Adipose tissue (tissue), 3 donors: ENCODE results near the gene NELL1. TPM values are rescaled to one million over a fixed set of nuclear protein-coding genes. Genes with fewer than 3 reads are reported as not detected.

Source experiments
- H3K27ac ChIP-seq: one replicate; pipeline ENCODE4 v1.5.1; 2013; ENCODE audit warnings: low read depth, low read length
- WGBS, 3 donors: extraction: QIAGEN DNeasy Blood & Tissue Kit; methylation state at CpG; one replicate each; pipeline ENCODE4 v1.1.7; 2013; 5-methylcytosine and 5-hydroxymethylcytosine counted together
- polyA plus RNA-seq, 3 donors: library from polyadenylated mRNA; stranded (reverse); fragments of 200-250 nt; gene quantifications; one replicate each; pipeline ENCODE4 v1.2.3, GENCODE V29; 2013
- donor health status: healthy with polysubstance abuse.
- donor health status: Bipolar disorder and iron deficiency.
- donor health status: healthy.

Gene NELL1
- polyA plus RNA-seq, 3 donors, result 0.03 TPM; not detected in 1

GRCh38 chr11:21405422-21405821 is 736.0 kb downstream of the NELL1 start:
- WGBS, 3 donors, result 45 to 47% (median 45%) methylated on average over 1 of the region's 1 CpG
- H3K27ac ChIP-seq, result no peak overlapping the region

DNA sequence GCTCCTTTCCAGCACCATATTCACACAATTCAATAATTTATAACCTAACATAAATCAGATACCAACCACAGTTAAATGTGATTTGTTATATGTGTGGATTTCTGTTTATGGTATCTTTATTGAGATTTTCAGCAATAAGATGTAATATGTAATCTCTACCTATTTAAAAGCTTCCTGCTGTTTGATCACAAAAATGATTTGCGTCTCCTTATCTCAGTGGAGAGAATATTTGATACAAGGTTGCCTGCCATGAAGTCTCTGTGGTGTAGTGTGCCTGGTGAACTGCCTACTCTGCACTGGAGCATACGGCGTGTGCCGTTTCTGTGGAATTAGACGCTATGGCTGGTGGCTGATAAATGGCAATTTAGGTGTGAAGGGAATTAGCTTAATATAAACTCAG is 741.1 kb downstream of the NELL1 start:
- WGBS, 3 donors, result 72 to 83% (median 77%) methylated on average over 5 of the region's 5 CpGs

GRCh38 chr11:21411104-21411503 is 741.7 kb downstream of the NELL1 start:
- WGBS, 3 donors, result 0 to 27% (median 0%) methylated on average over 1 of the region's 1 CpG
- no peak overlapping the region for H3K27ac ChIP-seq

More for the DNA sequence above, 741.1 kb downstream of the NELL1 start:
- no peak overlapping the region for H3K27ac ChIP-seq

DNA sequence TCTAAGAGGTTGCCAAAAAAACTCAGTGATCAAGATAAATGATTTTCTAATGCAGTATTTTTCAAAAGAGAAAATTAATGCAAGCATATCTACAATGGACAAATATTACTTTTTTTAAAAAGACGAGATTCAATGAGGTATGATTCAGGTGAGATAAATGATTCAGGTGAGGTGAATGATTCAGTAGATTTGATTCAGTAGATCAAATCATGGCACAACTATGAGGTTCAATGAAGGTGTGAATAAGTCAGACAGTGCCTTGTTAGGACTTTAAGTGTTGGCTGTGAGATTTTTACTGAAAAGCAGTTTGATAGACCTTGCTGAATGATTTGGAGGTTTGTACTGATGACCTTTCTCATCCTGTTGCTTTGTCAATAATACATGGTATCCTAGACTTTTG is 742.2 kb downstream of the NELL1 start:
- 44 to 73% (median 67%) methylated on average over 1 of the region's 1 CpG for WGBS, 3 donors
- H3K27ac ChIP-seq, result no peak overlapping the region

DNA sequence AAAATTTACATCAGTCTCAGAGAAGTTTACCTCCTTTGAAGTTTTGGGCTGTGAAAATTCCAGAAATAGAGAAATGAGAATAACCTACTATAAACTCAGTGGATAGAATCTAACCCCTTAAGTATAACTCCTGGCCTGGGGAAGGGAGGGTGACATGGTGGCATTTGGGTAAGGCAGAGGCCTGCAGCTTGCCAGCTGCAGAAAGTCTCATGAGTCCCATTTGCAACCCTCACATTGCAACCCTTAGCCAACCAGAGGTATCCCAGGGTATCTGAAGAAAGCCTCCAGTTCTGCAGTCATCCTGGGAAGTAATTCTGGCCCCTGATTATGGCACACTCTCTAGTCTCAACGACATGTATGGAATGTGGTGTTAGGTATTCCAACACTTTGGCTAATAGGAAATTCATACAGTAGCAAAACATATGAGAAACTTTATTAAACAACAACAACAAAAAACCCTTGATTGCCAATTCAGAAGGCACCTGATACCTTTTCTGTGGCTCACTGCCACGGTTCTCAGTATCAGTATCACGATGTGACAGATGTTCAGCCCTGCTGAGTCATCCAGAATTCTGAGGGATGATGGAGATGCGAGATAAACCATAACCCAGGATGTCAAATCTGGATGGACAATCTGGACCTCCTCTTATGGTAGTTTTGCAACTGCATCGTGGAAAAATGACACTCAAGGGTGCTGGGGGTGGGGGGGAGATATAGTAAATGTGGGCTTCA is 743.4 kb downstream of the NELL1 start:
- WGBS, 3 donors, result 47 to 53% (median 52%) methylated on average over 5 of the region's 5 CpGs
- no peak overlapping the region for H3K27ac ChIP-seq

DNA sequence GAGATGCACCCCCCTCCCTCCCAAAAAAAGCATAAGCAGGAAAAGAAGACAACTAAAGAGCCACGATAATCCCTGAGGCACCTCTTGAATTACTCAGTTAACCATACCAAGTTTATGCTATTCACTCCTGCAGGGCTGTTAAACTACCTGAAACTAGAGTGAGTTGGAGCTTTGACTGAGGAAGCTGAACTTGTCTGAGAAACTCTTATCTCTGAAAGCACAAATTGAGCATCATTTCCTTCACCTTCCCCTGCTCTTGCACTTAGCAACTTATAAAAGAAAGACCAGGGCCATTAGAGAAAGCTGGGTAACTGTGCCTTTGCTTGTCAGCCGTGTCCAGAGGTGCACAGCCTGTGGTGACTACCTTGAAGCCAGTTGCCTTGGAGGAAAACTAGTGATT is 745.6 kb downstream of the NELL1 start:
- 31 to 47% (median 45%) methylated on average over 2 of the region's 2 CpGs for WGBS, 3 donors
- H3K27ac ChIP-seq, result no peak overlapping the region

DNA sequence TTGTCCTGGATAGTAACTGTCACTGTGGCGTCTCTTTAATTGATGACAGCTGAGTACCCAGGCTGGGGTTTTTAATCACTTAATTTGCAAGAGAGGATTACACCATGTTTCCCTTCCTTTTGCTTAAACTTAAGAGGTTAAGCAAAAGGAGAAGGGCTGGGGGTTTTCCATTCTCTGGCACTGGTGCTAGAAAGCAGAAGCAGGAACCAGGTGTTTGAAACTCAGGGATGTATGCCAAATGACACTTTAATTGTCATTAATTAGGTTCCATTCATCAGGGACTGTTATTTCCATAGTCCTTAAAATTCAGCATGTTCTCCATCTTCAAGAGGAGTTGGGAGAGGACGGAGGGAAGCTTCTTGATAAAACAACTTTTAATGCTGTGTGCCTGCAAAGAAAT is 746.2 kb downstream of the NELL1 start:
- 41 to 50% (median 48%) methylated on average over 2 of the region's 2 CpGs for WGBS, 3 donors

DNA sequence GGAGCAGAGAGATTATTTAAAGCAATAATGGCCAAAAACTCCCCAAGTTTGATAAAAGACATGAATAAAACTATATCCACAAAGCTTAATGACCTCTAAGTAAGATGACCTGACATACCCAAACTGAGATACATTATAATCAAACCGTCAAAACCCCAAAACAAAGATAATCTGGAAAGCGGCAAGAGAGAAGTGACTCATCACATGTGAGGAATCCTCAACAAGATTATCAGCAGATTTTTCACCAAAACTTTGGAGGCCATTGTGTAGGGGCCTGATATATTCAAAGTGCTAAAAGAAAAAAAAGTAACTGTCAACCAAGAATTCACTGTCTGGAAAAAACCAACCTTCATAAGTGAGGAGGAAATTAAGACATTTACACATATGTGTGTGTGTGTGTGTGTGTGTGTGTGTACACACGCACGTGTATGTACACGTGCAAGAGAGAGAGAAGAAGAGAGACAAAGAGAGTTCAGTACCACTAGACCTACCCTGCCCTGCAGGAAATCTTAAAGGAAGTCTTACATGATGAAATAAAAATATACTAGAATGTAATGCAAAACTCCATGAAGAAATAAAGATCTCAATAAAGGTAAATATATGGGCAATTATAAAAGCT is 752.4 kb downstream of the NELL1 start:
- 69 to 76% (median 73%) methylated on average over 5 of the region's 5 CpGs for WGBS, 3 donors
- H3K27ac ChIP-seq, result no peak overlapping the region

More for the DNA sequence above, 746.2 kb downstream of the NELL1 start:
- no peak overlapping the region for H3K27ac ChIP-seq

DNA sequence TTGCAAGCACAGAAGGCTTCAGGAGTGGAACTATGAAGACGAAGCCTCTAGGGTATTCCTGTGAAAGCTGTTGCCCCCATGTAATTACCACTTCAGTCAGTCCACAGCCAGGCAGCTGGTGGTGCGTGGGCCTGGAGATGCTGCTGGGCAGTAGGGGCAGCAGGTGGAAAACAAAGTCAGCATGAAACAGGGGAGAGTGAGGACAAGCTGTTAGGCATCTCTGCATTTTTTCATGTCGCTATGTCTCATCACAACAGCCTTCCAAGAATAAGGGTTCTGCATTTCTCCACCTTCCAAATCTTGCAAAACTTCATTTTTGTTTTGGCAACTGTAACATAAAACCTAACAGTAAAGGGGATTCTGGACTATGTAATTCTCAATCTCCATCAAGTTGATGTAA is 757.5 kb downstream of the NELL1 start:
- H3K27ac ChIP-seq, result no peak overlapping the region
- WGBS, 3 donors, result 73 to 81% (median 79%) methylated on average over 3 of the region's 3 CpGs

DNA sequence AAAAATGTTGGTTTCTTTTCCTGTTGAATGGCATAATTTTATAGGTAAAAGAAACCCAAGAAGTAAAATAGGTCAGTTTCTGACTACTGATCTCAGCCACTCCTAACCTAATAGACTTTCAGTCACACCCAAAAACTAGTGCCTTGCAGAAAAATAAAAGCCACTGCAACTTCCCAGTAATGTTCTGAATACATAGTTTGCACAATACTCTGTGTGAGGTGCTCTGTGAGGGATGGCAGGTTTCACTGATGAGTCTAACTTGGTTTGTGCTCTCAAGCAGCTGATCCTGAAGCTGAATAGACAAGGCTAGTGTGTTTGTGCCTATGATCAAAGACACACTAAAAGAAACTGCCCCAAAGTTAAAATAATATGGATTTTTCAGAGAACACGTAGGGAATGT is 758.3 kb downstream of the NELL1 start:
- no peak overlapping the region for H3K27ac ChIP-seq
- 32 to 74% (median 66%) methylated on average over 1 of the region's 1 CpG for WGBS, 3 donors

GRCh38 chr11:21428796-21429195 is 759.4 kb downstream of the NELL1 start:
- no peak overlapping the region for H3K27ac ChIP-seq
- 48 to 70% (median 66%) methylated on average over 1 of the region's 1 CpG for WGBS, 3 donors

GRCh38 chr11:21429401-21429800 is 760.0 kb downstream of the NELL1 start:
- H3K27ac ChIP-seq, result no peak overlapping the region

- WGBS, 3 donors, result 55 to 80% (median 77%) methylated on average over 3 of the region's 3 CpGs
- H3K27ac ChIP-seq, result no peak overlapping the region
These were observed 761.2 kb downstream of the NELL1 start for GRCh38 chr11:21430537-21430936.

- 52 to 81% (median 80%) methylated on average over 2 of the region's 2 CpGs for WGBS, 3 donors
- no peak overlapping the region for H3K27ac ChIP-seq
These were observed 777.7 kb downstream of the NELL1 start for GRCh38 chr11:21446939-21447590.

DNA sequence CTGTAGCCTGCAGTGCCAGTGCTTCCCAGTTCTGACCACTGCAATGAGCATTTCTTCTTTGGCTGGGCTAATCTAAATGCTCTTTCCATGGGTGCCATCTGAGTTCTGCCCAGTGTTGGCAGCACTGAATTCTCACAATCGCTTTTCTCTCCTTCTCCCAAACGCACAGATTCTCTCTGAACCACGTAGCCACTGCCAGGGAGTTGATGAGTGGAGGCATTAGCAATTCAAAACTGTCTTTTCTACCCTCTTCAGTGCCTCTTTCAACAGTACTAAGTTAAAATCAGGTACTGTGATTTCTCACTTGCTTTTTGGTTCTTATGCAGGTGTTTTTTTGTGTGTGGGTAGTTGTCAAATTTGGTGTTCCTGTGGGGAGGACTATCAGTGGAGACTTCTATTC is 778.5 kb downstream of the NELL1 start:
- WGBS, 3 donors, result 53 to 80% (median 72%) methylated on average over 3 of the region's 3 CpGs
- H3K27ac ChIP-seq, result no peak overlapping the region

DNA sequence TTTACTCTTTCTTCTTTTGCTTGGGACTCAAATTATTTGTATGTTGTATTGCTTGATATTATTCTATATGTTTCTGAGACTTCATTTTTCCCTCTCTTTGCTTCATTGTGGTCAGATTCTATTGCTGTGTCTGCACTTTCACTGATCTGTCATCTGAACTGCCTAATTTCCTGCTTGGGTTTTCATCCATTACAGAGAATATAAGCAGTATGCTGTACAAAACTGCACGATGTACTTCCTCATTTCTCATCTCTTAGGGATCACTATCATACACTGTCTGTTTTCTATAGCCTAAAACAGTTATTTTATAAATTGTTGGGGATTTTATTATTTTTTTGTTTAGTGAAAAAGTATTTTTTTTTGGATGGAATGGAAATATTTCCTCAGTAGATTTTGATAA is 786.8 kb downstream of the NELL1 start:
- WGBS, 3 donors, result 26 to 57% (median 45%) methylated on average over 1 of the region's 1 CpG
- H3K27ac ChIP-seq, result no peak overlapping the region

- H3K27ac ChIP-seq, result no peak overlapping the region
These were observed 790.7 kb downstream of the NELL1 start for GRCh38 chr11:21460082-21460481.

- no peak overlapping the region for H3K27ac ChIP-seq
- WGBS, 3 donors, result 54 to 76% (median 71%) methylated on average over 1 of the region's 1 CpG
These were observed 792.3 kb downstream of the NELL1 start for GRCh38 chr11:21461701-21462100.

GRCh38 chr11:21464601-21465193 is 795.3 kb downstream of the NELL1 start:
- 30 to 67% (median 56%) methylated on average over 2 of the region's 2 CpGs for WGBS, 3 donors
- H3K27ac ChIP-seq, result no peak overlapping the region
